Right hindlimb (tissue), 1 donor: ENCODE measurements around the gene CPPED1.
"Not testable (repeated sequence)": the region's sequence is repeated elsewhere in the genome, so short reads cannot be mapped to it uniquely, and the experiment has no call there.

Experiments
- DNase-seq: peaks from one replicate; pipeline ENCODE4 v3.0.0-alpha.2; 2018

Gene CPPED1

DNA sequence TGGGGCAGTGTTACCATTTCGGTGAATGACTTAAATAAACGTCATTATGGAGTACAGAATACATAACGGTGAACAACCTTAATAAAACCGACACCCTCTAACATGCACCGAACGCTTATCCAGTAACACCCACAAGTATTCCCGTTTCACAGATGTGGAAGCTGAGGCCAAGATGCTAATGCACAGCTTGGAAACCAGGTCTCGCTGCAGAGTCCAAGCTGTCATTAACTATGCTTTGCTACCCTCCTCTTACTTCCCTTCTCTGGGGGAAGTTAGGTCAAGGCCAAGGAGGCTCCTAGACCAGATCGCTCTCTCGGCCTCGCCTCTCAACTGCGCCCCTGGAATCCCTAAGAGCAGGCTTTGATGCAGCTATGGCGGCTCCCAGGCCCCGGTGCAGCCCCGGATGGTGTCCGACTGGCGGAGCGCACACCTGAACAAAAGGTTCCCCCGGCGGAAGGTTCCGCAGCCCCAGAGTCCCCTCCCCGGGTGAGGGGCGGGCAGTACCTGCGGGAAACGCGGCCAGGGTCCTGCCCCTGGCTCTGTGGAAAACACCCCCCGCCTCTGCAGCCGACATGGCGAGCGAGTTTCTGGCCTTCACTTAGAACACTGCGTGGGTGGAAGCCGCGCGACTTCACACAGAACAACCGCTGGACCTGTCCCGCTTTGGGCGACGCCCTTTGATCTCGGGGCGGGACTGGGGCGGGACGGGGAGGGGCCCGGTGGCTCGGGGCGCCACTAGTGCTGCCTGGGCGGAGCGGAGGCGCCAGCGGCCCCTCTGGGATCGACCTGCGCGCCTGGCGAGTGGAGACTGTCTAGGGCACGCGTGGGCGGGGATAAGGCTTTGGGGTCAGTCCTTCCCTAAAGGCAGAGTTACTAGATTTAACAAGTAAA, at the start of gene CPPED1:
Gene CPPED1, minus strand, starts transcription at position 685 of the 891 bp plus-strand sequence. Its CDS starts 111 bp downstream, at position 574.
- DNase-seq: peak; percentile 92

DNA sequence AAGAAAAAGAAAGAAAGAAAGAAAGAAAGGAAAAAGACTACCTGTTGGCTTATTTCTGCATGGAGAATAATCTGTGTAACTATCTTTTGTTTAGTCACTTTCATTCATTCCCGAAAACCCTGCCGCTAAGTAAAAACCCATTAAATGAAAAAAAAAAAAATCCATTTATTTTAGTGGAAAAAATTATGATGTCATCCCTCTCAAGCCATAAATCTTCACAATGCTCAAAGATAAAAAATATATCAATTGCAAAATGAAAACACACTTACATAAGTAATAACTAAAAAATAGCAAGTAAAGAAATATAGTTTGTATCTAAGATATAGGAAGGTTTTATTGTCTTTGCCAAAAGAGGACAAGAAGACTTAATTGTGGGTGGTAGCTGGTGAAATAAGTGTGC, 46.5 kb upstream of the CPPED1 start:
- no peak for DNase-seq

DNA sequence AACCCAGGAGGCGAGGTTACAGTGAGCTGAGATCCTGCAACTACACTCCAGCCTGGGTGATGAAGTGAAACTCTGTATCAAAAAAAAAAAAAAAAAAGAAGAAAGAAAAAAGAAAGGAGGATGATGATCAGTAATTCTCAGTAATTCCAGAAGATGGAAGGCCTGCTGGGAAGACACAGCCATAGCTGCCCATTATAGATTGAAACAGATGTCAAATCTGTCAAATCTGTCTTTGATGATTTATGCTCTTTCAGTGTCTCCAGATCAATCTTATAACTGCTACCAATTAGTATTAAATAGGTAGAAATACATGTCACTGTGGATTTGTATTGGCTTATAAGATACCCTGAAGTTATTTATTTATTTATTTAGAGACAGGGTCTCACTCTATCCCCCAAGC, 42.9 kb upstream of the CPPED1 start:
- DNase-seq: no peak

DNA sequence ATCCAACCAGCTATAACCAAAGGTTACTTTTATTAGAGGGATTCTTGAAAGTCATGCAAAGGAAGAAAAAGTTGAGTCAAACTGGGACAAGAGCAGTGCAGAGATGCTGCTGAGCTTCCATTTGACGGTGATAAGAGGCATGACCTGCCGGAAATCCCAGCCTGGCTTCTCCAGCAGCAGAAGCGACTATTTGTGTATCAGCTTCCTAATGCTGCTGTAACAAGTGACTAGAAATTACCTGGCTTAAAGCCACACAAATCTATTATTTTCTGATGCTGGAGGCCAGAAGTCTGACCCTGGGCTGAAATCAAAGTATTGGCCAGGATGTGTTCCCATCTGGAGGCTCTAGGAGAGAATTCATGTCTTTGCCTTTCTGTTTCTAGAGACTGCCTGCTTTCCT, 41.6 kb upstream of the CPPED1 start:
- DNase-seq: no peak

- no peak for DNase-seq
Measured at GRCh38 chr16:12837756-12838155, 34.1 kb upstream of the CPPED1 start.

DNA sequence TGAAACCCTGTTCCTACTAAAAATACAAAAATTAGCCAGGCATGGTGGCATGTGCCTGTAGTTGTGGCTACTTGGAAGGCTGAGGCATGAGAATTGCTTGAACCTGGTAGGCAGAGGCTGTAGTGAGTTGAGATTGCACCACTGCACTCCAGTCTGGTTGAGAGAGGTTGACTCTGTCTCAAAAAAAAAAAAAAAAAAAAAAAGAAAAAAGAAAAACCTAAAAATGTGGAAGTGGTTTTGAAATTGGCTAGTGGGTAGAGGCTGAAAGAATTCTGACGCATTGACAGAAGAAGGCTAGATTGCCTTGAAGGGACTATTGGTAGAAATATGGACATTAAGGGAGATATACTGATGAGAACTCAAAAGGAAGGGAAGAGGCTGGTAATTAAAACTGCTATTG, 33.6 kb upstream of the CPPED1 start:
- DNase-seq: no peak

DNA sequence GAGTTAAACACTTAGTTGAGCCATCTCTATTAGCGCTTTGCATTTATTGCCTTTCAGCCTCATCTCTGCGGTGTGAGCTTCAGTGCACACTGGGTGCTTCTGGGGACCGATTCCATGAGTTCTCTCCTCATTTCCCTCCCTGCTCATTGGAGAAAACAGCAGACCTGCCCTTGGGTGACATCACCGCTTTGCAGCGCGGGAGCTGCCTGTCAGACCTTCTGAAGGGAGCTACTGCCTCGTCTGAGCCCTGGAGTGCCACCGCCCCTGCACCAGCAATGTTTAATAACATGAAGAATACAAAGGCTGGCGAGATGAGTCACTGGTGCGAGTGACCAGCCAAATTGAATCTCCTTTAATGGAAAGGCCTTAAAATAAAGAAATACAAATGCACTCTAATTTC, 30.2 kb upstream of the CPPED1 start:
- no peak for DNase-seq

DNA sequence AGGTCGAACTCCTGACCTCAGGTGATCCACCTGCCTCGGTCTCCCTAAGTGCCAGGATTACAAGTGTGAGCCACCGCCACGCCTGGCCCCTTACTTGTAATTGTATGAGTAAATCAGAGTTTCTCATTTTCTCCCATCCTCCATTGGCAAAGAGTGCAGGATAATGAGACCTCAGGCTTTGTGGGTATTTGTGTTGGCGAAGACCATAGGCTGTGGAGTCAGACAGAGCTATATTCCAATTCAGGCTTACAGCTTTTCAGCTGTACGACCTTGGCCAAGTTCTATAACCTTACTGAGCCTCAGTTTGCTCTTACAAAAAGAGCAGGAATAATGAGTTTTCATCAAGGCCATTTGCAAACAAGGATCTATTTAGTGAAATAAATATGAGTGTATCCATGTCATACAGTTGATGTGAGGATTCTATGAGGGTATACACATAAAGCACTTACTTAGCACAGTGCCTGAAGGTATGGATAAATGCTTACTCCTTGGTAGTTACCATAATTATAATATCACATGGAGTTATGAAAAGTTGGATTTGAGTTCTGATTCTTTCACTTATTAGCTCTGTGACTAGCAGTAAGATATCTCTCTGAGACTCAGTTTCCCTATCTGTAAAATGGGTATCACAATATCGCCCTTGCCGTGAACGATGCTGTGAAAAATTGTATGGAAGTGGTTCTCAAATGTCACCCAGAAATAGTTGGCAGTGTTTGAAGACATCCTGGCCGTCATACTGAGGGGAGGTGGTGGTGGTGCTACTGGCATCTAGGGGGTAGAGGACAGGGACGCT, 25.6 kb upstream of the CPPED1 start:
- DNase-seq: peak; percentile 33

DNA sequence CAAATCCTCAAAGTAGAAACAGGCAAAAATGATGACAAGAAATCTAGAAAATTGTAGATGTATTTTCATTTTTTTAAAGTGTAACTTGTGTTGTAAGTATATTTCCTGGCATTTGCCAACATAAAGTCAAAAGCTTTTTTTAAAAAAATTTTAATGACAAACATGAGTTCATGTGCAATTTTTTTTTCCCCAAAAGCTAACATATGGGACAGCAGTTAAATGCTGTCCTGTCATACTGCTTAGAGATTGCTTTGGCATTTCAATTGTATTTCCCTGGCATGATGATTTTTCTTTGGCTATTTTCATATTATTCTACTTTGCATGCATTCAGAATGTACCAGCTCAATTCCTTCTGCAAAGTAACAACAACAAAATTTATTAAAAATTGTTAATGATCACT, 24.5 kb upstream of the CPPED1 start:
- DNase-seq: no peak

- DNase-seq: no peak
Measured at GRCh38 chr16:12826559-12826958, 22.9 kb upstream of the CPPED1 start.

- peak; percentile 64 for DNase-seq
Measured at GRCh38 chr16:12819126-12820117, 15.7 kb upstream of the CPPED1 start.

- DNase-seq: no peak
Measured at GRCh38 chr16:12818326-12818725, 14.6 kb upstream of the CPPED1 start.

- DNase-seq: not testable (repeated sequence)
Measured at GRCh38 chr16:12816791-12817214, 13.1 kb upstream of the CPPED1 start.

DNA sequence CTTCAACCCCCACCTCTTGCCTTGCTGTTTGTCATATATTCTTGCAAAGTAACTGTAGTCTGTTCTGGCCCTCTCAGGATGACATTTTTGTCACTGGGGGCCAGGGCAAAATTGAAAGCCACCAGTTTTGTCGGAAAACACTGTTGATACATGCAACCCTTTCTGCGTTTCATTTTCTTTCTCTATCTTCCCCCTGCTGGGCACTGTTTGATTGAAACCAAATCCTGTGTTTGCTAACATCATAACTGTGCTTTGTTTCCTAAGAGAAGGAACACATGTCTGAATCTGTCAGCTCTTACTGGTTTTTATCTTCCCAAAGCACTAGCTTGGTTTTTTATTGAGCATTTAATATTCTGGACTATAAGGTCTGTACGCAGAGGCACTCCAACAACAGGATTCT, 11.7 kb upstream of the CPPED1 start:
- no peak for DNase-seq

- DNase-seq: not testable (repeated sequence)
Measured at GRCh38 chr16:12813734-12814133, 10.0 kb upstream of the CPPED1 start.

DNA sequence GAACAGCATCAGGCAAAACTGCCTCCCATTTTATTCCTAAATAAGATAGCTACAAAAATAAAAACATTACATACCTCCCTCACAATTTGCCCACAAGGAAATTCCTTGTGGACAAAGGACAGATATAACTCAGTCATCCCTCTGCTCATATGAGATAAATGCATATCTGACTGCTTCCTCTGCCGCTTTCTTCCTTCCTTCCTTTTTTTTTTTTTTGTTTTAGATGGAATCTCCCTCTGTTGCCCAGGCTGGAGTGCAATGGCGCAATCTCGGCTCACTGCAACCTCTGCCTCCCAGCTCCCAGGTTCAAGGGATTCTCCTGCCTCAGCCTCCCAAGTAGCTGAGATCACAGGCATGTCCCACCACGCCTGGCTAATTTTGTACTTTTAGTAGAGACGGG, 9.6 kb upstream of the CPPED1 start:
- not testable (repeated sequence) for DNase-seq

DNA sequence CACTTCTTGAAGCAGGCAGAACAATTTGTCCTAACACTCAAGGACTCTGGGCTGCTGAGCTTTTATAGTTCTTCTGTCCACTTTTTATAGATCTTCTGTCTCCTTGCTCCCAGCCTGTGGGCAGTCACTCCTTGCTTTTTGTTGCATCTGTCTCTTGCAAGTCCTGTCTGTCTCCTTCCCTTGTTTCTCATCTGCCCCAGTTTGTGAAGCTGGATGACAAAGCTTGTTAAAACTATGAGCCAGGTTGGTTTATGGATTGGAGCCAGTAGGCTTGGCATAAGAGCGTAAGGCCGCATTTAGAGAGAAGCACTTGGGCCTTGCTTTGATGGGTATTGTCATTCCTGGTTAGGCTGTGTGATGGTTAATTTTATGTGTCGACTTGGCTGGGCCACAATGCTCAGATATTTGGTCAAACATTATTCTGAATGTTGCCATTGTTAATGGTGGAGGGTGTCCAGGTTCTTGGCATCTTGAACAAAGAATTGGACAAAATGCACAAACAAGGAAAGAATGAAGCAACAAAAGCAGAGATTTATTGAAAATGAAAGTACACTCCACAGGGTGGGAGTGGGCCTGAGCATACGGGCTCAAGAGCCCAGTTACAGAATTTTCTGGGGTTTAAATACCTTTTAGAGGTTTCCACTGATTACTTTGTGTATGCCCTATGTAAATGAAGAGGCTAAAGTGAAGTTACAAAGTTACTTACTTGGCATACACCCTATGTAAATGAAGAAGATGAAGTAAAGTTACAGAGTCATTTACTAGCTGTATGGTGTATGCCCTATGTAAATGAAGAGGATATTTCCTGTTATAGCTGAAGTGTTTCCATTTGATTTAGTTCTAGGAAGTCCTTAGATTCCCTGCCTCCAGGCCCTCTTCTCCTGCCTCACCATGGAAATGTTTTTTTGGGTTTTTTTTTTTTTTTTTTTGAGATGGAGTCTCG, 8.0 kb upstream of the CPPED1 start:
- no peak for DNase-seq

DNA sequence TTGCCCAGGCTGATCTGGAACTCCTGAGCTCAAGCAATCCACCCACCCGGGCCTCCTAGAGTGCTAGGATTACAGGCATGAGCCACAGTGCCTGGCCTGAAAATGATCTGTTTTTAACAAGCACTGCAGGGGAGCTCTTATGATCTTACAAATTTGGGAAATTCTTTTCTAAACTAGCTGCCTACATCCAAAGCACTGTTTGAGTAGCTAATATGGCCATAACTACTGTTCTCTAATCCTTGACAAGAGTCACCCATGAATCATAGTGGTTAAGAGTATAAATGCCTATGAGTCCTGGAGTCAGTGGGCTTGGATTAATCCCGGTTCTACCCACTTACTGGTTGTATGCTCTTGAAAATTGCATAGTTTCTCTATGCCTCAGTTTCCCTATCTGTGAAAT, 1.4 kb upstream of the CPPED1 start:
- DNase-seq: no peak

- no peak for DNase-seq
Measured at GRCh38 chr16:12804395-12804794, 708 bp upstream of the CPPED1 start.

- DNase-seq: no peak
Measured at GRCh38 chr16:12802661-12803060, 1.0 kb downstream of the CPPED1 start.

- no peak for DNase-seq
Measured at GRCh38 chr16:12802048-12802447, 1.6 kb downstream of the CPPED1 start.
